Gastrocnemius medialis (tissue), 4 donors: ENCODE results near the gene PFKP. TPM values are rescaled to one million over a fixed set of nuclear protein-coding genes. Genes with fewer than 3 reads are reported as not detected.

Source experiments
- ATAC-seq, 2 donors: fragments of 150-250 bp; one replicate each; pipeline ENCODE4 v1.9.1; 2016
- DNase-seq, 2 donors: peaks; one replicate each; pipeline ENCODE4 v3.0.0-alpha.2; 2019
- H3K27ac ChIP-seq, 4 donors: fragments of 200-600 bp; sonication (generic); 1 replicate in 1 of 4; 2 replicates in 3 of 4; pipeline ENCODE4 v1.5.1; 2016 to 2018; ENCODE audit warnings: mild to moderate bottlenecking in 2 of 4, moderate library complexity in 1 of 4
- H3K27me3 ChIP-seq, 3 donors: fragments of 200-600 bp; sonication (generic) in 2 of 3; 1 replicate in 1 of 3; 2 replicates in 2 of 3; pipeline versions ENCODE4 v1.5.1 to v1.6.0; 2016 to 2019; ENCODE audit warnings: mild to moderate bottlenecking in 1 of 3, moderate library complexity in 1 of 3
- H3K36me3 ChIP-seq, 2 donors: fragments of 200-600 bp; sonication (generic) in 1 of 2; one replicate each; pipeline ENCODE4 v1.5.1; 2017 to 2018
- H3K4me1 ChIP-seq, 2 donors: fragments of 200-600 bp; sonication (generic) in 1 of 2; one replicate each; pipeline ENCODE4 v1.5.1; 2016 to 2017; ENCODE audit warnings: mild to moderate bottlenecking in 2 of 2
- H3K4me3 ChIP-seq, 4 donors: fragments of 200-600 bp; sonication (generic) in 3 of 4; 1 replicate in 1 of 4; 2 replicates in 3 of 4; pipeline ENCODE4 v1.5.1; 2016 to 2019; ENCODE audit warnings: mild to moderate bottlenecking in 2 of 4
- H3K9me3 ChIP-seq, 3 donors: fragments of 200-600 bp; sonication (generic) in 2 of 3; 1 replicate in 1 of 3; 2 replicates in 2 of 3; pipeline ENCODE4 v1.5.1; 2016 to 2019
- POLR2A ChIP-seq, 2 donors: fragments of 450-650 bp; IDR thresholded peaks; one replicate each; pipeline ENCODE4 v1.6.1; 2017; ENCODE audit warnings: antibody characterized with exemption in 2 of 2, mild to moderate bottlenecking in 2 of 2, moderate library complexity in 2 of 2
- in situ Hi-C, 4 donors: fragments of 200-750 bp; cut with MboI; loops; one replicate each; pipeline versions ENCODE4 v1.15.0 to v1.8.0; 2017; ENCODE audit warnings: low sequenced_read_pairs in 4 of 4
- intact Hi-C: fragments of 100-400 bp; cut with DNase I; formaldehyde crosslinking; loops from one replicate; pipeline ENCODE4 v1.15.1; 2023; ENCODE audit warnings: low total_unique reads
- total RNA-seq, 4 donors: library from RNA; depleted of rRNA; stranded (reverse); fragments of >200 nt; gene quantifications; one replicate each; pipeline versions ENCODE4 v1.1.0 to v1.2.3, GENCODE V29; 2016
- TF ChIP-seq, protein P1 (sequence below), 5 experiments: fragments of 450-650 bp in 3 of 5; fragments of 200-600 bp in 2 of 5; sonication (generic) in 2 of 5; IDR thresholded peaks in 4 of 5; conservative IDR thresholded peaks in 1 of 5; 1 replicate in 4 of 5; 2 replicates in 1 of 5; pipeline ENCODE4 v1.5.1; 2016 to 2019; ENCODE audit warnings: antibody characterized with exemption in 5 of 5, mild to moderate bottlenecking in 3 of 5, moderate library complexity in 3 of 5

Gene PFKP
- total RNA-seq, 4 donors from 2014 or later, result 21.3 to 171 (median 38.9) TPM

- TF ChIP-seq POLR2A (IDR thresholded peaks at IDR 0.05), result no peak
- TF ChIP-seq, protein P1, sequence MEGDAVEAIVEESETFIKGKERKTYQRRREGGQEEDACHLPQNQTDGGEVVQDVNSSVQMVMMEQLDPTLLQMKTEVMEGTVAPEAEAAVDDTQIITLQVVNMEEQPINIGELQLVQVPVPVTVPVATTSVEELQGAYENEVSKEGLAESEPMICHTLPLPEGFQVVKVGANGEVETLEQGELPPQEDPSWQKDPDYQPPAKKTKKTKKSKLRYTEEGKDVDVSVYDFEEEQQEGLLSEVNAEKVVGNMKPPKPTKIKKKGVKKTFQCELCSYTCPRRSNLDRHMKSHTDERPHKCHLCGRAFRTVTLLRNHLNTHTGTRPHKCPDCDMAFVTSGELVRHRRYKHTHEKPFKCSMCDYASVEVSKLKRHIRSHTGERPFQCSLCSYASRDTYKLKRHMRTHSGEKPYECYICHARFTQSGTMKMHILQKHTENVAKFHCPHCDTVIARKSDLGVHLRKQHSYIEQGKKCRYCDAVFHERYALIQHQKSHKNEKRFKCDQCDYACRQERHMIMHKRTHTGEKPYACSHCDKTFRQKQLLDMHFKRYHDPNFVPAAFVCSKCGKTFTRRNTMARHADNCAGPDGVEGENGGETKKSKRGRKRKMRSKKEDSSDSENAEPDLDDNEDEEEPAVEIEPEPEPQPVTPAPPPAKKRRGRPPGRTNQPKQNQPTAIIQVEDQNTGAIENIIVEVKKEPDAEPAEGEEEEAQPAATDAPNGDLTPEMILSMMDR (IDR thresholded peaks at IDR 0.05 in 4 of 5, conservative IDR thresholded peaks at IDR 0.05 in 1 of 5), result no peak
- H3K27me3 ChIP-seq, result no peaks in the 10 kb centered on the region
- no peaks in the 10 kb centered on the region for H3K36me3 ChIP-seq
- no peak overlapping the region for H3K4me3 ChIP-seq
- no peak for DNase-seq
- no peak for ATAC-seq
- H3K4me1 ChIP-seq, result peaks cover 0 to 27% of the 10 kb centered on the region in 2 donors
- H3K27ac ChIP-seq, result peak overlapping the region in 3 of 4 donors; percentile 62 to 69 (median 64)
- H3K9me3 ChIP-seq, result no peaks in the 10 kb centered on the region
- in situ Hi-C loops (no loop called here), intact Hi-C loops (no loop called here)
Measured at GRCh38 chr10:3094609-3095036, 27.3 kb downstream of the PFKP start.

DNA sequence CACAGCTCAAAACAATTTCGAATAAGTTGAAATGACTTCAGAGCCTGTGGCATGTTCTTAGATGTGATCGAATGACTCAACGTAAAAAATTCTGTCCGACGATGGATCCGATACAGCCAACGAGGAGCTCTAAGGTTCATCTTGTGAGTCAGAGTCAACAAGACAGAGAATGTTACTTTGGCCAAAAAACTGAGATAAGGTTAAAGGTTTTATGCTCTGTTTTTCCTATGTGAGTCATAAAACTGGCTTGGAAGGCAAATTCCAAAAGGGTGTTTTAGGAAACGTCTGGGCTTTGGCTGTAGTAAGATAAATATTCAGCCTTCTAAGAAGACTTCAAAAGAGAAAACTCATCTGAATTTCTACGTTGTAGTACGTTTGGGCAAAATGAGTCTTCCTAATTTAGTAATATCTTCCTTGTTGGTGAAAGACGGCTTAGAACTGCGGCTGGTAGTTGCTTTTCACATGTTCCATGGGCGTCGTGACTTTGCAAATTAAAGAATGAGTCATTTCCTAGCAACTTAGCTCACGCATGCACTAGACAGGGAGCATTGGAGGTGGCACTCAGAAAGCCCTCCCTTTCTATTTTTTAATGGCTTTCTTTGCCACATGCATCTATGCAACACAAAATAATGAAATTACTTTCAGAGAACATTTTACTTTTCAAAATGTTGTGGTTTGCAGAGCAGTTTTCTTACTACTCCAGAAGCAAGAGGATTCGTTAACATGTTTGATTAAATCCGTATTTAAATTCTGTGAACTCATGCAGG is 28.2 kb downstream of the PFKP start:
- Histone ChIP-seq H3K27me3 (no peaks in the 10 kb centered on the region), H3K27ac (peak overlapping the region; percentile 62 to 69 (median 64)), H3K9me3 (no peaks in the 10 kb centered on the region), H3K36me3 (no peaks in the 10 kb centered on the region), H3K4me3 (peak overlapping the region in 2 of 4 donors; percentile 3 to 23), H3K4me1 (peaks cover 0 to 27% of the 10 kb centered on the region in 2 donors)
- ATAC-seq (peak; percentile 65 to 85), DNase-seq (no peak)
- intact Hi-C loops, result no loop called here
- in situ Hi-C loops, result no loop called here
- TF ChIP-seq, protein P1 (IDR thresholded peaks at IDR 0.05 in 4 of 5, conservative IDR thresholded peaks at IDR 0.05 in 1 of 5), result no peak
- no peak for TF ChIP-seq POLR2A (IDR thresholded peaks at IDR 0.05)

DNA sequence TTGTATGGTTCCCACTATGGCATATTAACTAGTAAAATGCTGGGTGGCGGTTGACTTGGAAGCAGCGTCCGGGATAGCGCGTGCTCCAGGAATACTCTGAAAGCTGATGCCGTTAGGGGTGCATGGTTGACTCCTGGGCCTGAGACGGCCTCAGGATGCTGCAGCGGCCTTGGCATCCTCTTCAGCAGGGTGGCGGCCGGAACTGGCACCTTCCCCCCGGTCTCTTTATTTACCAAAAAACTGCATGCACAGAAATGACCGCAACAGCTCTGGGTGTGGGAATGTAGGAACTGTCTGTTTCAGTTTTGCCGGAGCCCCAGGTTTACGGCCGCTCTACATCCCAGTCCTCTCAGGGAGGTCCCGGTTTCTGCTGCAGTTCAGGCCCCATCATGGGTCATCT is 28.8 kb downstream of the PFKP start:
- Histone ChIP-seq H3K36me3 (no peaks in the 10 kb centered on the region), H3K27ac (peak overlapping the region; percentile 16 to 69 (median 64)), H3K4me1 (peaks cover 0 to 22% of the 10 kb centered on the region in 2 donors), H3K9me3 (no peaks in the 10 kb centered on the region), H3K27me3 (no peaks in the 10 kb centered on the region), H3K4me3 (peak overlapping the region in 1 of 4 donors; percentile 3)
- in situ Hi-C loops, result no loop called here
- no peak for DNase-seq
- no peak for ATAC-seq
- TF ChIP-seq, protein P1 (IDR thresholded peaks at IDR 0.05 in 4 of 5, conservative IDR thresholded peaks at IDR 0.05 in 1 of 5), result no peak
- TF ChIP-seq POLR2A (IDR thresholded peaks at IDR 0.05), result no peak
- intact Hi-C loops, result no loop called here

GRCh38 chr10:3097160-3097559 is 29.8 kb downstream of the PFKP start:
- H3K27ac ChIP-seq, result no peak overlapping the region
- TF ChIP-seq POLR2A (IDR thresholded peaks at IDR 0.05), result no peak
- TF ChIP-seq, protein P1 (IDR thresholded peaks at IDR 0.05 in 4 of 5, conservative IDR thresholded peaks at IDR 0.05 in 1 of 5), result no peak

More at GRCh38 chr10:3097160-3097559, 29.8 kb downstream of the PFKP start:
- intact Hi-C loops (no loop called here), in situ Hi-C loops (no loop called here)
- Histone ChIP-seq H3K9me3 (no peaks in the 10 kb centered on the region), H3K4me1 (peaks cover 0 to 18% of the 10 kb centered on the region in 2 donors), H3K27me3 (no peaks in the 10 kb centered on the region), H3K36me3 (no peaks in the 10 kb centered on the region), H3K4me3 (no peak overlapping the region)
- no peak for DNase-seq
- ATAC-seq, result no peak
